Central memory CD8-positive, alpha-beta T cell (primary cell): Measurements from ENCODE around the gene GRID1.

Experiments used
- ATAC-seq: fragments of 150-1000 bp; cut with Tn5 transposase; replicated peaks from 2 replicates; pipeline ENCODE4 v1.10.0; 2022; ENCODE audit warnings: mild to moderate bottlenecking, moderate FRiP score, moderate number of reproducible peaks; ENCODE audit not compliant: poor library complexity, severe bottlenecking; ENCODE audit errors: extremely low read depth
- DNase-seq, 2 donors: peaks; one replicate each; pipeline ENCODE4 v3.0.0; 2021; ENCODE audit warnings: low spot score in 2 of 2
- H3K27ac Mint-ChIP-seq: one replicate; pipeline ENCODE4 v1.8.0; 2022; ENCODE audit warnings: low read depth, mild to moderate bottlenecking, moderate library complexity, mixed read lengths
- H3K27me3 Mint-ChIP-seq: one replicate; pipeline ENCODE4 v1.8.0; 2022; ENCODE audit warnings: mixed read lengths
- H3K36me3 Mint-ChIP-seq: one replicate; pipeline ENCODE4 v1.8.0; 2022; ENCODE audit warnings: mild to moderate bottlenecking, moderate library complexity, mixed read lengths; ENCODE audit not compliant: insufficient read depth
- H3K4me1 Mint-ChIP-seq: one replicate; pipeline ENCODE4 v1.8.0; 2022; ENCODE audit warnings: mixed read lengths
- H3K4me3 Mint-ChIP-seq: one replicate; pipeline ENCODE4 v1.8.0; 2022; ENCODE audit warnings: mild to moderate bottlenecking, moderate library complexity, mixed read lengths
- H3K9me3 Mint-ChIP-seq: one replicate; pipeline ENCODE4 v1.8.0; 2022; ENCODE audit warnings: mixed read lengths

GRID1 gene

GRCh38 chr10:86344281-86344680, 22.3 kb downstream of the GRID1 start:
- DNase-seq = no peak
- no peak for ATAC-seq
- H3K36me3 Mint-ChIP-seq = no peaks in the 10 kb centered on the region
- H3K4me3 Mint-ChIP-seq = no peak overlapping the region
- no peaks in the 10 kb centered on the region for H3K9me3 Mint-ChIP-seq
- H3K27ac Mint-ChIP-seq = no peak overlapping the region
- no peaks in the 10 kb centered on the region for H3K4me1 Mint-ChIP-seq
- peaks cover 29% of the 10 kb centered on the region for H3K27me3 Mint-ChIP-seq

GRCh38 chr10:86343761-86344160, 22.8 kb downstream of the GRID1 start:
- H3K27me3 Mint-ChIP-seq = peaks cover 30% of the 10 kb centered on the region
- no peak overlapping the region for H3K4me3 Mint-ChIP-seq
- H3K4me1 Mint-ChIP-seq = no peaks in the 10 kb centered on the region
- no peaks in the 10 kb centered on the region for H3K36me3 Mint-ChIP-seq
- no peaks in the 10 kb centered on the region for H3K9me3 Mint-ChIP-seq
- ATAC-seq (no peak), DNase-seq (no peak)
- H3K27ac Mint-ChIP-seq = no peak overlapping the region

- Mint-ChIP-seq H3K4me1 (no peaks in the 10 kb centered on the region), H3K9me3 (no peaks in the 10 kb centered on the region), H3K27me3 (peaks cover 20% of the 10 kb centered on the region), H3K36me3 (no peaks in the 10 kb centered on the region), H3K27ac (no peak overlapping the region), H3K4me3 (no peak overlapping the region)
- ATAC-seq (no peak), DNase-seq (no peak)
These were observed 24.3 kb downstream of the GRID1 start for GRCh38 chr10:86342111-86342863.

DNA sequence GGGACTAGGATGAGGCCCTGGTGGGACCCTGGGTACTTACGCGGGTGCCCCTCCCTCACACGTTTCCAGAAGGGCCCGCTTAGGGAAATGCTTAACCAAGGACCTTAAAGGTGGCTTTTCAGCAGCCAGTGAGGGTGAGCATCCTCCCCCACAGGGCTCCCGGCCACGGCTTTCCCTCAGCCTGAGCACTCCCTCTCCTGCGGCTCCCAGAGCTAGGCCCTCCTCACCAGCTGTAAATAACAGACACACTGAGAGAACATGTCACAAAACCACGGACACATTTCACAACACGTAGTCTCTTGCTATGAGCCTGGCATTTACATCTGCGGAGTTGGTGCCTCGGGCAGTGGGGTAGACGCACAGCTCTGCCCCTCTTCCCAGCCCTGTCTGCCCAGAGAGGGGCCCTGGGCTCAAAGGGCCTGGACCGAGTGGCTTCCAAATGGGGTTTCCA, 25.2 kb downstream of the GRID1 start:
- Mint-ChIP-seq H3K27me3 (peaks cover 15% of the 10 kb centered on the region), H3K9me3 (no peaks in the 10 kb centered on the region), H3K4me3 (no peak overlapping the region), H3K4me1 (no peaks in the 10 kb centered on the region), H3K36me3 (no peaks in the 10 kb centered on the region), H3K27ac (no peak overlapping the region)
- ATAC-seq = no peak
- no peak for DNase-seq

GRCh38 chr10:86340991-86341260, 25.7 kb downstream of the GRID1 start:
- Mint-ChIP-seq H3K36me3 (no peaks in the 10 kb centered on the region), H3K4me1 (no peaks in the 10 kb centered on the region), H3K9me3 (no peaks in the 10 kb centered on the region), H3K27ac (no peak overlapping the region), H3K27me3 (peaks cover 15% of the 10 kb centered on the region), H3K4me3 (no peak overlapping the region)
- DNase-seq (no peak), ATAC-seq (no peak)

- Mint-ChIP-seq H3K36me3 (no peaks in the 10 kb centered on the region), H3K9me3 (no peaks in the 10 kb centered on the region), H3K27me3 (peaks cover 15% of the 10 kb centered on the region), H3K27ac (no peak overlapping the region), H3K4me3 (no peak overlapping the region), H3K4me1 (no peaks in the 10 kb centered on the region)
- no peak for DNase-seq
- no peak for ATAC-seq
These were observed 26.2 kb downstream of the GRID1 start for GRCh38 chr10:86340176-86340990.

GRCh38 chr10:86339226-86339865, 27.2 kb downstream of the GRID1 start:
- no peak for ATAC-seq
- Mint-ChIP-seq H3K27me3 (peaks cover 15% of the 10 kb centered on the region), H3K4me3 (no peak overlapping the region), H3K27ac (no peak overlapping the region), H3K4me1 (no peaks in the 10 kb centered on the region), H3K9me3 (no peaks in the 10 kb centered on the region), H3K36me3 (no peaks in the 10 kb centered on the region)
- no peak for DNase-seq

DNA sequence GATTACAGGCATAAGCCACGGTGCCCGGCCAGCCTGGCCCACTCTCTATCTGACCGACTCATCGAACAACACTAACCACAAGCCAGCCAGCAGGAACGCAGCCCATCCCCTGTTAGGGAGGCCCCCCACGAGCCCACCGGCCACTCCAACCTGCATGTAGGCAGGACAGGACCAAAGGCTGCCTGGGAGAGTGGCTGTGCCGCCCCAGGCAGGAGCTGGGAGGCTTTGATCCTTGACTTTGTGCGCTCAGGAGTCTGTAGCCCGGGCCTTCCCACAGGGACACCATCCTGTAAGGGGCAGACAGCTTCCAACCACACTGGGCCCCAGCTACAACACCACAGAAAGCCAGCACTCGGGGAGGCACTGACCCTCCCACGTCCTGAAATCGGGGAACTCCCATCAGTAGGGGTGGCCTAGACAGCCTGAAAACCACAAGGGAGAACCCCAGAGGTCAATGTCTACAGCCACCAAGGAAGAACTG, 29.4 kb downstream of the GRID1 start:
- no peaks in the 10 kb centered on the region for H3K36me3 Mint-ChIP-seq
- H3K27ac Mint-ChIP-seq = no peak overlapping the region
- H3K4me1 Mint-ChIP-seq = no peaks in the 10 kb centered on the region
- H3K4me3 Mint-ChIP-seq = no peak overlapping the region
- H3K27me3 Mint-ChIP-seq = peaks cover 30% of the 10 kb centered on the region
- DNase-seq (no peak), ATAC-seq (no peak)
- H3K9me3 Mint-ChIP-seq = no peaks in the 10 kb centered on the region

- no peak overlapping the region for H3K4me3 Mint-ChIP-seq
- H3K36me3 Mint-ChIP-seq = no peaks in the 10 kb centered on the region
- H3K4me1 Mint-ChIP-seq = no peaks in the 10 kb centered on the region
- no peaks in the 10 kb centered on the region for H3K9me3 Mint-ChIP-seq
- peaks cover 31% of the 10 kb centered on the region for H3K27me3 Mint-ChIP-seq
- ATAC-seq (no peak), DNase-seq (no peak)
- no peak overlapping the region for H3K27ac Mint-ChIP-seq
These were observed 30.3 kb downstream of the GRID1 start for GRCh38 chr10:86336341-86336740.

DNA sequence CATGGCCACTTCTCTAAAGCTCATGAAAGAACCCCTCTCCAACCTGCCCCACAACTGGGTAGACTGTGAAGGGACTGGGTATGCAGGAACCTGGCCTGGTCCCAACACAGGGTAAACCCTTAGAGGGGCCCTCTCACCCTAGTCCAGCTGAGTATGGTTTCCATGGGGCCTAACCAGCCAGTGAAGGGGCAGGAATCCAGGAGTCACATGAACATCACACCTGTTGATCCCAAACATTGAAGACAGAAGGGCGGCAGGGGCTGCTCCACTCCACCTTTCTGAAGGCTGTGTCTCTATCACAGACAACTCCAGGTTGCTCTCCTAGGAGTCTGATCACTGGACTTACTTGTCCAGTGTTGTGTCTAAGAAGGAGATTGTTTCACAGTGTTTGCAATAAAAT, 30.8 kb downstream of the GRID1 start:
- peaks cover 31% of the 10 kb centered on the region for H3K27me3 Mint-ChIP-seq
- no peaks in the 10 kb centered on the region for H3K9me3 Mint-ChIP-seq
- DNase-seq (no peak), ATAC-seq (no peak)
- no peaks in the 10 kb centered on the region for H3K4me1 Mint-ChIP-seq
- H3K27ac Mint-ChIP-seq = no peak overlapping the region
- H3K36me3 Mint-ChIP-seq = no peaks in the 10 kb centered on the region
- H3K4me3 Mint-ChIP-seq = no peak overlapping the region

DNA sequence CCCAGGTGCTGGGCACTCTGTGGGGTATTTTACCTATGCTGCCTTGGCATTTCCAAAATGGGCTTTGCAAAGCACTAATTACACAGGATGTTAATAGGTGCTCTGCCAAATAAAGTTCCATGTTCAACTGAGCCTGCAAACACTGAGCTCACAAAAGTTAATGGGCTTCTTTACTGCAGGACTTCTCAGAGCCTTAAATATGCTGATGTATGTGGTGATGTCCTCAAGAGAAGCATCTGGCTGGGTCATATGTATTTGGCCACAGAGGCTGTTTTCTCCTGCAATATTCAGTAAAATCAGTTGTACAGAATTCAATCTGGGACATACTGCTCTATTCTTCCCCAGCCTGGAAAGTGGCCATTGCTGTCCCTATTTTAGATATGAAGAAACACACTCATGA, 31.3 kb downstream of the GRID1 start:
- DNase-seq (no peak), ATAC-seq (no peak)
- H3K36me3 Mint-ChIP-seq = no peaks in the 10 kb centered on the region
- H3K4me1 Mint-ChIP-seq = no peaks in the 10 kb centered on the region
- H3K27ac Mint-ChIP-seq = no peak overlapping the region
- no peak overlapping the region for H3K4me3 Mint-ChIP-seq
- peaks cover 36% of the 10 kb centered on the region for H3K27me3 Mint-ChIP-seq
- no peaks in the 10 kb centered on the region for H3K9me3 Mint-ChIP-seq

DNA sequence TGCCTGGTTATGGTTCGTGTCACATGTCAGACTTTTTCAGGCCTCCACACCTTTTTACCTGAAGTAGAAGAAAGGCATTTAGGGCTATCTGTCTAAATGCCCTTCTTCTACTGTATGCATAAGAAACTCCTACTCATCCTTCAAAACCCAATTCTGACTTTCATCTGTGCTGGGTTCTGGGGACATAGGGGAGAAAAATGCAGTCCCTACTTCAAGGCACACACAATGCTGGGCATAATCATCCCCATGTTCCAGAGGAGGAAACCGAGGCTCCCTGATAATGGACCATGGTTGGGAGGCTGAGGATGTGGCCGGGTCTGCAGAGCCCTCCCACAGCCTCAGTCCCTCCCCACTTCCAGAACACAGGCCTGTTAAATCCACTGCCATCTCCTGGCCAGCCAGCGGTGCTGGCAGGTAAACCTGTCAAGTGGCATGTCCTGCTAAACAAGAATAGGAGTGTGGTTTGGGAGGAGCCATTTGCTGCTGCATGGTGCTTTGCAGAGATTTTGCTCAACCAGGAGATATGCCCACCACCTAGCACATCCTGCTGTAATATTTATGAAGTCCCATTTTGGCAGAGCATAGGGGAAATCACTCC, 32.0 kb downstream of the GRID1 start:
- H3K36me3 Mint-ChIP-seq = no peaks in the 10 kb centered on the region
- DNase-seq = no peak
- H3K4me3 Mint-ChIP-seq = no peak overlapping the region
- H3K9me3 Mint-ChIP-seq = no peaks in the 10 kb centered on the region
- no peak overlapping the region for H3K27ac Mint-ChIP-seq
- peaks cover 38% of the 10 kb centered on the region for H3K27me3 Mint-ChIP-seq
- no peak for ATAC-seq
- no peaks in the 10 kb centered on the region for H3K4me1 Mint-ChIP-seq
